Measurements from ENCODE around the gene ALS2CL. TPM values are rescaled to one million over a fixed set of nuclear protein-coding genes. Genes with fewer than 3 reads are reported as not detected.

The ALS2CL gene
- total RNA-seq, 1 experiment from 2014 or later = 4.9 TPM

- no peaks in the 10 kb centered on the region for H3K9me3 Mint-ChIP-seq
- no peak overlapping the region; a peak in 1 of 5 replicates for H3K4me3 Mint-ChIP-seq
- Histone ChIP-seq H4K5ac (ENCODE audit: insufficient read length, low read depth, low read length) (no peak overlapping the region), H3K4me2 (ENCODE audit: insufficient read depth, insufficient read length, low read length) (no peak overlapping the region), H3T11ph (ENCODE audit: low read length) (no peak overlapping the region), H3K56ac (ENCODE audit: insufficient read length, low read depth, low read length) (no peak overlapping the region), H3K27me3 (ENCODE audit: insufficient read depth, low read length) (no peaks in the 10 kb centered on the region), H2BK5ac (ENCODE audit: insufficient read length, low read length) (no peak overlapping the region), H2BK120ac (ENCODE audit: low read depth, low read length, poor library complexity, severe bottlenecking) (no peak overlapping the region), H2AFZ (ENCODE audit: low read length) (no peak overlapping the region), H3K23ac (ENCODE audit: insufficient read length, low read depth, low read length) (no peak overlapping the region), H4K91ac (ENCODE audit: insufficient read length, low read depth, low read length) (no peak overlapping the region), H2BK12ac (ENCODE audit: insufficient read length, low read depth, low read length) (no peak overlapping the region), H3K14ac (ENCODE audit: insufficient read depth, low read length) (no peak overlapping the region; the same call in 1 of the 2 replicates), H3K9me3 (ENCODE audit: control insufficient read depth, low read depth, low read length) (no peaks in the 10 kb centered on the region), H3K79me2 (ENCODE audit: insufficient read depth, low read length) (no peaks in the 10 kb centered on the region), H3K27ac (ENCODE audit: insufficient read length, low read depth, low read length) (no peak overlapping the region), H3K4me1 (ENCODE audit: insufficient read depth, low read length) (no peaks in the 10 kb centered on the region), H4K20me1 (ENCODE audit: control insufficient read depth, insufficient read depth, insufficient read length) (no peaks in the 10 kb centered on the region), H3K4ac (ENCODE audit: low read depth, low read length) (no peak overlapping the region), H3K79me1 (ENCODE audit: insufficient read depth, low read depth, low read length, poor library complexity, severe bottlenecking) (no peaks in the 10 kb centered on the region), H3K9ac (ENCODE audit: extremely low read depth, insufficient read length, low read length) (no peak overlapping the region), H3K18ac (ENCODE audit: insufficient read length, low read depth, low read length) (no peak overlapping the region), H2AK5ac (ENCODE audit: insufficient read length, low read length) (no peak overlapping the region), H2BK15ac (ENCODE audit: low read depth, low read length) (no peak overlapping the region), H2BK20ac (ENCODE audit: low read depth, low read length, poor library complexity, severe bottlenecking) (no peak overlapping the region), H3K23me2 (ENCODE audit: insufficient read length, low read depth, low read length, poor library complexity, severe bottlenecking) (no peaks in the 10 kb centered on the region), H4K8ac (replicated peaks; ENCODE audit: insufficient read length, low read depth, low read length) (no peak overlapping the region)
- H3K27ac Mint-ChIP-seq = peak overlapping the region in 1 of 3 experiments; percentile 92; a peak in 1 of 7 replicates
- H3K27me3 Mint-ChIP-seq (ENCODE audit: low read depth) = peaks cover 2% of the 10 kb centered on the region
- no peaks in the 10 kb centered on the region for H3K4me1 Mint-ChIP-seq
- no CpG with 5 or more reads among the region's 13 CpGs for WGBS (ENCODE audit: extremely low coverage, insufficient read length, low lambda C conversion rate)
- H3K36me3 Mint-ChIP-seq (ENCODE audit: insufficient read depth in 1 of 3, low read depth in 3 of 3) = no peaks in the 10 kb centered on the region
- DNase-seq = no peak
- TF ChIP-seq CTCF (conservative IDR thresholded peaks at IDR 0.05) = no peak
Measured at GRCh38 chr3:46712191-46713049, 18.9 kb upstream of the ALS2CL start.
